MCF 10A (cell line): ENCODE results near the gene CFD. TPM values are rescaled to one million over a fixed set of nuclear protein-coding genes. Genes with fewer than 3 reads are reported as not detected.

Source experiments
- BruUV-seq: library from RNA; stranded (reverse); fragments of 400-500 nt; replicated peaks from 2 replicates; lab custom pipeline; 2021; lab: Mats Ljungman, UMichigan
- CTCF ChIA-PET: fragments of 300-600 bp; sonication (Branson Sonifier 250); formaldehyde crosslinking; extraction: SDS; loops from one replicate; lab custom pipeline; 2021; ENCODE audit warnings: antibody characterized with exemption, inconsistent platforms; lab: Yijun Ruan, JAX
- POLR2A ChIA-PET: fragments of 300-600, 350-650 bp; sonication (Branson Sonifier 250); formaldehyde crosslinking; extraction: SDS; loops from one replicate; lab custom pipeline; 2020; ENCODE audit warnings: antibody characterized with exemption, inconsistent platforms; lab: Yijun Ruan, JAX
- DNase-seq: peaks from one replicate; pipeline ENCODE4 v3.0.0-alpha.2; 2018; ENCODE audit not compliant: unreplicated experiment
- H3K27ac Mint-ChIP-seq: one replicate; pipeline ENCODE4 v1.8.0; 2022; ENCODE audit warnings: mild to moderate bottlenecking, low read depth, mixed read lengths; ENCODE audit not compliant: unreplicated experiment
- H3K27me3 Mint-ChIP-seq: one replicate; pipeline ENCODE4 v1.8.0; 2022; ENCODE audit warnings: mixed read lengths; ENCODE audit not compliant: insufficient read depth, unreplicated experiment
- H3K36me3 Mint-ChIP-seq: one replicate; pipeline ENCODE4 v1.8.0; 2022; ENCODE audit warnings: mild to moderate bottlenecking, moderate library complexity, mixed read lengths; ENCODE audit not compliant: insufficient read depth, unreplicated experiment
- H3K4me1 Mint-ChIP-seq: one replicate; pipeline ENCODE4 v1.8.0; 2022; ENCODE audit warnings: mixed read lengths; ENCODE audit not compliant: insufficient read depth, unreplicated experiment
- H3K4me3 Mint-ChIP-seq: one replicate; pipeline ENCODE4 v1.8.0; 2022; ENCODE audit warnings: mild to moderate bottlenecking, moderate library complexity, mixed read lengths; ENCODE audit not compliant: unreplicated experiment
- H3K9me3 Mint-ChIP-seq: one replicate; pipeline ENCODE4 v1.8.0; 2022; ENCODE audit warnings: mixed read lengths; ENCODE audit not compliant: unreplicated experiment
- intact Hi-C: fragments of 100-400 bp; cut with micrococcal nuclease; formaldehyde crosslinking; loops from 2 replicates; pipeline ENCODE4 v1.14.1; 2022
- total RNA-seq: library from RNA; stranded (reverse); gene quantifications from 2 replicates; pipeline ENCODE4 v1.2.3, GENCODE V29; 2022
- TF ChIP-seq, protein P1 (sequence below): fragments of 200-600 bp; IDR thresholded peaks from one replicate; pipeline ENCODE4 v1.8.0; 2022; ENCODE audit warnings: antibody characterized with exemption, mild to moderate bottlenecking; ENCODE audit not compliant: unreplicated experiment

Gene CFD
- total RNA-seq, 1 experiment from 2014 or later: 1.1 TPM

DNA sequence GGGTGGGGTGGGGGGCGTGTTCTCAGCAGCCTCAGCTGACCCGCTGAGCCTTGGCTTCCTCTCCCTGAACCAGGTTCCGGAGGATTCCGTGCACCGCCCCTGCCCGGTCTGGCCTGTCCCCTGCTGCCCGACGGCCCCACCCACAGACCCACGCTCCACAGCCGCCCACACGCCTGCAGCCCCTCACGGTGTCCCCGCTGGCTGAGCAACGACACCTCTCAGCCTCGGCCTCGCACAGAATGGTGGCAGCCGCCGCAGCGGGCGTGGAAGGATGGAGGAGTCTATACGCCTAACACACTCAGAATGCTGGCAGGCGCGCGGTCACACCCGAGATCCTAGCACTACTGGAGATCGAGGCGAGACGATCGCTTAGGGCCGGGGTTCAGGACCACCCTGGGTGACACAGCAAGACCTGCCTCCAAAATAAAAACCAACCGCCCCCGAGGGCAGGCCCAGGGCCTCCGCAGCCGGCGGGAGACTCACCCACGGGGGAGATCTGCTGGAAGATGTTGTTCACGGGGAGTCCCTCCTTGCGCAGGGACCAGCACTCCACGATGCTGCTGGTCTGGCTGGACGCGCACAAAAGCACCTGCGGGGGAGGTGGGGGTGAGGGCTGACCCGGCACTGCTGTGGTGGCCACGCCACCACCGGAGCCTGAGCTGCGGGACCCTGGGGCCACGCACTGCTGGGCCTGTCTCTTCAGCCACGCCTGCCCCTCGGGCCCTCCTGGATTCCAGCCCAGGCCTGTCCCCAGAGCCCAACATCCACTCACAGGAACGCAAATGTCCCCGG is 25.2 kb downstream of the CFD start:
- Mint-ChIP-seq H3K4me1 (peaks cover 9% of the 10 kb centered on the region), H3K27ac (no peak overlapping the region), H3K36me3 (peaks cover 54% of the 10 kb centered on the region), H3K9me3 (no peaks in the 10 kb centered on the region), H3K27me3 (no peaks in the 10 kb centered on the region), H3K4me3 (no peak overlapping the region)
- POLR2A ChIA-PET: no interaction called here
- intact Hi-C loops: no loop called here
- TF ChIP-seq, protein P1, sequence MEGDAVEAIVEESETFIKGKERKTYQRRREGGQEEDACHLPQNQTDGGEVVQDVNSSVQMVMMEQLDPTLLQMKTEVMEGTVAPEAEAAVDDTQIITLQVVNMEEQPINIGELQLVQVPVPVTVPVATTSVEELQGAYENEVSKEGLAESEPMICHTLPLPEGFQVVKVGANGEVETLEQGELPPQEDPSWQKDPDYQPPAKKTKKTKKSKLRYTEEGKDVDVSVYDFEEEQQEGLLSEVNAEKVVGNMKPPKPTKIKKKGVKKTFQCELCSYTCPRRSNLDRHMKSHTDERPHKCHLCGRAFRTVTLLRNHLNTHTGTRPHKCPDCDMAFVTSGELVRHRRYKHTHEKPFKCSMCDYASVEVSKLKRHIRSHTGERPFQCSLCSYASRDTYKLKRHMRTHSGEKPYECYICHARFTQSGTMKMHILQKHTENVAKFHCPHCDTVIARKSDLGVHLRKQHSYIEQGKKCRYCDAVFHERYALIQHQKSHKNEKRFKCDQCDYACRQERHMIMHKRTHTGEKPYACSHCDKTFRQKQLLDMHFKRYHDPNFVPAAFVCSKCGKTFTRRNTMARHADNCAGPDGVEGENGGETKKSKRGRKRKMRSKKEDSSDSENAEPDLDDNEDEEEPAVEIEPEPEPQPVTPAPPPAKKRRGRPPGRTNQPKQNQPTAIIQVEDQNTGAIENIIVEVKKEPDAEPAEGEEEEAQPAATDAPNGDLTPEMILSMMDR: no peak
- CTCF ChIA-PET: interaction anchor here (0.5 kb wide), 1 partner anchor 75 kb away, joined by 3 read pairs; no protein-coding TSS in a partner anchor
- DNase-seq: no peak
- BruUV-seq: no TSS peak

DNA sequence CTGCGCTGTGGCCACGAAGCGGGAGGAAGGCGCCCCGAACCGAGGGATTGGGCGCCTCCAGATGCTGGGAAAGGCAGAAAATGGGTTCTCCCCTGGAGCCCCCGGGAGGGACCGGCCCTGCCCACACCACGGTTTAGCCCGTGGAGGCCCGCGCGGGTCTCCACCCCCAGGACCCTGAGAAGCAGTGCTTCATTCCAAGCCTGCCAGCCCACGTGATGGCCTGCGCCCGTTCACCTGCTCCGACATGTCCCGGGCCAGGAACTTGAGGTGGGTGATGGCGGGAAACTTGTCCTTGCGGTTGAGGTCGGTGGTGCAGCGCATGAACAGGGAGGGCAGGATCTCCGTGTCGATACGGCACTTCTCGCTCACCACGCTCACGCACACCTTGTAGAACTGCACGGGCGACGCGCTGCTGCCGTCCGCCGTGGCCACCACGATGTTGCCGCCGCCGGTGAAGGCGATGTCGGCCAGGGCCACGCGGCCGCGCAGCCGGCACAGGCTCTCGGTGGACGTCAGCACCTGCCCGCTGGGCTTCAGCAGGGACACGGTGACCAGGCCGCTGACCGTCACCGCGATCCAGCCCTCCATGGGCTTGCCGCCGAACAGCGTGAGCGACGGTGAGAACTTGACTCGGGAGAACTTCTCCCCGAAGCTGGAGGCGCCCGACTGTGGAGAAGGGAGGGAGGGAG is 26.2 kb downstream of the CFD start:
- ChIA-PET POLR2A (no interaction called here), CTCF (no interaction called here)
- no TSS peak for BruUV-seq
- Mint-ChIP-seq H3K4me3 (no peak overlapping the region), H3K27me3 (no peaks in the 10 kb centered on the region), H3K4me1 (peaks cover 9% of the 10 kb centered on the region), H3K27ac (no peak overlapping the region), H3K9me3 (no peaks in the 10 kb centered on the region), H3K36me3 (peaks cover 53% of the 10 kb centered on the region)
- TF ChIP-seq, protein P1: no peak
- DNase-seq: no peak
- intact Hi-C loops: no loop called here

DNA sequence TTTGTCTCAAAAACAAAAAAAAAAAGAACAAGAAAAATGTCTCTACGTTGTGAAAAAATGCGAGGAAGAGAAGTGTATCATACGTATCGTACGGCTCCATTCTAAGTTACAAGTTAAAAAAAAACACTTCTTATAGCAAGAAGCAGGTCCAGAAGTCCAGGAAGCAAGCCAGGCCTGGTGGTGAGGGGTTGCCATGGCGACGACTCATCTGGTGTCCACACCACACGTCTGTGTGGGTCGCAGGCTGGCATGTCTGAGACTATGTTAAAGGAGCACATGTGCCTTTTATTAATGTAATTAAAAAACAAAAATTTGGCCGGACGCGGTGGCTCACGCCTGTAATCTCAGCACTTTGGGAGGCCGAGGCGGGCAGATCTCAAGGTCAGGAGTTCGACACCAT is 27.6 kb downstream of the CFD start:
- intact Hi-C loops: no loop called here
- BruUV-seq: no TSS peak
- Mint-ChIP-seq H3K4me1 (peaks cover 9% of the 10 kb centered on the region), H3K36me3 (peaks cover 44% of the 10 kb centered on the region), H3K27ac (no peak overlapping the region), H3K9me3 (no peaks in the 10 kb centered on the region), H3K4me3 (no peak overlapping the region), H3K27me3 (no peaks in the 10 kb centered on the region)
- TF ChIP-seq, protein P1: no peak
- DNase-seq: no peak
- ChIA-PET POLR2A (no interaction called here), CTCF (no interaction called here)

DNA sequence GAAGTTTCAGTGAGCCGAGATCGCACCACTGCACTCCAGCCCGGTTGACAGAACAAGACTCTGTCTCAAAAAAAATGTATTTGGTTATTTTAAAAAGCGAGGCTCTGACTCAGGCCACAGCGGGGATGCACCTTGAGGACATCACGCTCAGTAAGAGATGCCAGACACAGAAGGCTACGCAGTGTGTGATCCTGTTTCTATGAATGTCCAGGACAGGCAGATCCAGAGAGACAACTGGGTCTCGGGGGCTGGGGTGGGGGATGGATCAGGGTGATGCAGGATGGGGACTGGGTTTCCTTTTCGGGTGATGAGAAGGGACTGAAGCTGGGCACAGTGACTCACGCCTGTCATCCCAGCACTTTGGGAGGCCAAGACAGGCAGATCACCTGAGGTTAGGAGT is 28.1 kb downstream of the CFD start:
- Mint-ChIP-seq H3K4me3 (no peak overlapping the region), H3K27me3 (no peaks in the 10 kb centered on the region), H3K27ac (no peak overlapping the region), H3K36me3 (peaks cover 44% of the 10 kb centered on the region), H3K4me1 (peaks cover 9% of the 10 kb centered on the region), H3K9me3 (no peaks in the 10 kb centered on the region)
- no TSS peak for BruUV-seq
- ChIA-PET POLR2A (no interaction called here), CTCF (no interaction called here)
- TF ChIP-seq, protein P1: no peak
- intact Hi-C loops: no loop called here
- DNase-seq: no peak
